ENCODE data around the gene OXSR1. TPM values are rescaled to one million over a fixed set of nuclear protein-coding genes. Genes with fewer than 3 reads are reported as not detected.

Gene OXSR1
- total RNA-seq, 1 donor from 2014 or later: 20.9 TPM

DNA sequence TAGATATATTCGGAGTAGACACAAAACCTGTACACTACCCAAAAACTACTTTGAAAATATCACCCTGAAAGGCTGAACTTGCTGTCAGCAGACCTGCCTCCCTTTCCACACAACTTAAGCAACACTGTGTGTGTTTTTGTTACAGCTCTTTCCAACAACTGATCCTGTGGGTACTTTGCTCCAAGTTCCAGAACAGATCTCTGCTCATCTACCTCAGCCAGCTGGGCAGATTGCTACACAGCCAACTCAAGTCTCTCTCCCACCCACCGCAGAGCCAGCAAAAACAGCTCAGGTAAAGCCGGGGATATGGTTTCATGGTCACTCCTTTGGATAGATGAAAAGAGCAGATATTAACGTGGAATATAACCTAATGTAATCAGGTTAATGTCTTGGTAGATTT is 80.6 kb downstream of the OXSR1 start:
- H3K36me3 ChIP-seq (ENCODE audit: control insufficient read depth in 3 of 3, insufficient read depth in 3 of 3, low read length in 3 of 3): peaks cover 0 to 14% (median 9%) of the 10 kb centered on the region in 3 donors
- no peak overlapping the region for H3K4me3 ChIP-seq (ENCODE audit: low read length in 3 of 3)
- H3K4me1 ChIP-seq (ENCODE audit: control insufficient read depth in 3 of 3, insufficient read depth in 3 of 3, low read length in 3 of 3): peaks cover 0 to 5% (median 4%) of the 10 kb centered on the region in 3 donors
- no peak overlapping the region for H3K9ac ChIP-seq (ENCODE audit: low read depth in 1 of 3, low read length in 3 of 3)
- no peaks in the 10 kb centered on the region for H3K27me3 ChIP-seq (ENCODE audit: control insufficient read depth in 3 of 3, insufficient read depth in 3 of 3, low read length in 3 of 3)
- H3K27ac ChIP-seq (ENCODE audit: low read depth, low read length): no peak overlapping the region
- no peaks in the 10 kb centered on the region for H3K9me3 ChIP-seq (ENCODE audit: control insufficient read depth in 3 of 3, low read length in 3 of 3)

DNA sequence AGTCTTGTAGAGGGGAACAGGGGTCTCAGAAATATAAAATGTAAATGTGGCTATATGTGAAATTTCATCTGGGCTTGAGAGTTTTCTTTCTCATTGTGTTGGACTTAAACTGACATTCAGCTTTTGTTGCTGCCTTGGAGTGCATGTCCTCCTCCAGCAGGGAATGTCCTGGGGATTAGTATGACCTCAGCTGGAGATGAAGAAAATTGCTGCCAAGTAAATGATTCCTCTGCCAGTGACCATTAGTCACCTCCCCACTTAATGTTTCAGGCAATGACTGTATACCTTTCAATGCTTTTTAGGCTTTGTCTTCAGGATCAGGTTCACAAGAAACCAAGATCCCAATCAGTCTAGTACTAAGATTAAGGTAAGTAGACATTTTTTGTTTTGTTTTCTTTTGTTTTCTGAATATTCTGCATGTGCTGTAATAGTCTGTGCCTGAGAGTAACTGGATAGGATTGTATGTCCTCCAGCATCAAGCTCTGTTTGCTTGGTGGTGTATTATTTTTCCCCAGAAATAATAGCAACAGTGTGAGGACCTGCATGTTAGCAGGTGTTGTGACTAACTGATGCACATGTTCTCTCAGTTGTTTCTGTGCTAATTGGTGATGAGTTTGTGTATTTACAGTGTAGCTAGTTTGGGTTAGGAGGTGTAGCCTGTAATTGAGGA is 82.2 kb downstream of the OXSR1 start:
- Histone ChIP-seq H3K36me3 (ENCODE audit: control insufficient read depth in 3 of 3, insufficient read depth in 3 of 3, low read length in 3 of 3) (peaks cover 8 to 28% (median 24%) of the 10 kb centered on the region in 3 donors), H3K9me3 (ENCODE audit: control insufficient read depth in 3 of 3, low read length in 3 of 3) (no peaks in the 10 kb centered on the region), H3K4me3 (ENCODE audit: low read length in 3 of 3) (no peak overlapping the region), H3K9ac (ENCODE audit: low read depth in 1 of 3, low read length in 3 of 3) (no peak overlapping the region), H3K4me1 (ENCODE audit: control insufficient read depth in 3 of 3, insufficient read depth in 3 of 3, low read length in 3 of 3) (peaks cover 0 to 5% (median 4%) of the 10 kb centered on the region in 3 donors), H3K27me3 (ENCODE audit: control insufficient read depth in 3 of 3, insufficient read depth in 3 of 3, low read length in 3 of 3) (no peaks in the 10 kb centered on the region), H3K27ac (ENCODE audit: low read depth, low read length) (no peak overlapping the region)

DNA sequence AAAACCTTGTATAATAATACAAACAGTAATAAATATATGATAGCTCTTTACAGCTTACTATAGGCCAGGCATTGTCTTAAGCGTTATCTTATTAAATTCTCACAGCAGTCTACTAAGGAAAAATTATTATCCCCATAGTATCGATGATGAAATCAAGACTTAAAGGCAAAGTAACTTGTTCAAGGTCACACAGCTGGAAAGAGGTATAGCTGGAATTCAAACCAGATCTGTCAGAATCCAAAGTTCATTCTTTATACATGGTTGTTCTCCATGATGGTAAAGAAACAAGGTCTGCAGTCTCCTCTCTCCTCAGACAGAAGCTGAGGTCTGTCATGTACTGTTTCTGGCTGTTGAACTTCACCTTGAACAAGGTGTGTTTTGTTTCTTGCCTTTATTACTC is 84.9 kb downstream of the OXSR1 start:
- no peak overlapping the region for H3K27ac ChIP-seq (ENCODE audit: low read depth, low read length)
- no peak overlapping the region for H3K9ac ChIP-seq (ENCODE audit: low read depth in 1 of 3, low read length in 3 of 3)
- H3K4me1 ChIP-seq (ENCODE audit: control insufficient read depth in 3 of 3, insufficient read depth in 3 of 3, low read length in 3 of 3): peaks cover 0 to 7% (median 4%) of the 10 kb centered on the region in 3 donors
- H3K27me3 ChIP-seq (ENCODE audit: control insufficient read depth in 3 of 3, insufficient read depth in 3 of 3, low read length in 3 of 3): no peaks in the 10 kb centered on the region
- peaks cover 21 to 51% (median 44%) of the 10 kb centered on the region in 3 donors for H3K36me3 ChIP-seq (ENCODE audit: control insufficient read depth in 3 of 3, insufficient read depth in 3 of 3, low read length in 3 of 3)
- H3K4me3 ChIP-seq (ENCODE audit: low read length in 3 of 3): no peak overlapping the region
- H3K9me3 ChIP-seq (ENCODE audit: control insufficient read depth in 3 of 3, low read length in 3 of 3): no peaks in the 10 kb centered on the region

DNA sequence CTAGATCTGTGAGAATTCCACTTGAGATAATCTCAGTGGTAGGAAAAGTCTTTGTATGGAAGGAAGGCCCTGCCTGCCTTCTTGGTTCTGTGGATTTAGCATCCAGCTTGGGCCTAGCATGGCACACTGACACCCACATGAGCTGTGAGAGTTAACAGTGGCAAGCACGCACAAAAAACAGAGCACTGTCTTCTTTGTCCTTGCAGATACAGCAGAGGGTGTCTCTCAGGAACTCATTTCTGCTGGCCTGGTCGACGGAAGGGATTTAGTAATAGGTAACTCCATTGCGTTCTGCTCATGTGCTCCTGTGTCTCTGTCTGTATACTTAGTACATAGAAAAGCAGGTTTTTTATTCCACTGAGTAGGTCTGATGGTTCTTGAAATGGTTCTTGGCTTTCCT is 85.9 kb downstream of the OXSR1 start:
- Histone ChIP-seq H3K9me3 (ENCODE audit: control insufficient read depth in 3 of 3, low read length in 3 of 3) (no peaks in the 10 kb centered on the region), H3K4me3 (ENCODE audit: low read length in 3 of 3) (no peak overlapping the region), H3K9ac (ENCODE audit: low read depth in 1 of 3, low read length in 3 of 3) (no peak overlapping the region), H3K4me1 (ENCODE audit: control insufficient read depth in 3 of 3, insufficient read depth in 3 of 3, low read length in 3 of 3) (peaks cover 0 to 7% (median 4%) of the 10 kb centered on the region in 3 donors), H3K27me3 (ENCODE audit: control insufficient read depth in 3 of 3, insufficient read depth in 3 of 3, low read length in 3 of 3) (no peaks in the 10 kb centered on the region), H3K27ac (ENCODE audit: low read depth, low read length) (no peak overlapping the region), H3K36me3 (ENCODE audit: control insufficient read depth in 3 of 3, insufficient read depth in 3 of 3, low read length in 3 of 3) (peaks cover 21 to 46% (median 44%) of the 10 kb centered on the region in 3 donors)

DNA sequence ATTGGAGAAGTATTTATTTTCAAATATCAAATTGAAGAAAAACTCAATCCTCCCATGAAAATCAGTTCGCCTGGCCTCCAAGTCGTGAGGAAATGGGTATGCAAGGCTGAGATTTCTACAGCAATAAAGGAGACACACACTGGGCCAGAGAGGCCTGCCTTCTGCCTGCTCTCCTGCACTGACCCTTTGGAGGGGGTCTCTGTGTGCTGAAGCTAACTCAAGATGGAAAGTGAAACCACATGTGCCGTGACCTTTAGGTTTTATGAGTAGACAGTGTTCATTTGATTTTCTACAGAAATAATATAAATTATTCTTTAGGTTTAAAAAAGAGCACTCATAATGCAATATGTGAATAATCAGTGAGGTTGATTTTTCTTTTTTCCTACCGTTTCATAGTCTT is 88.4 kb downstream of the OXSR1 start:
- Histone ChIP-seq H3K9me3 (ENCODE audit: control insufficient read depth in 3 of 3, low read length in 3 of 3) (no peaks in the 10 kb centered on the region), H3K27me3 (ENCODE audit: control insufficient read depth in 3 of 3, insufficient read depth in 3 of 3, low read length in 3 of 3) (no peaks in the 10 kb centered on the region), H3K36me3 (ENCODE audit: control insufficient read depth in 3 of 3, insufficient read depth in 3 of 3, low read length in 3 of 3) (peaks cover 21 to 43% (median 40%) of the 10 kb centered on the region in 3 donors), H3K4me3 (ENCODE audit: low read length in 3 of 3) (no peak overlapping the region), H3K9ac (ENCODE audit: low read depth in 1 of 3, low read length in 3 of 3) (no peak overlapping the region), H3K4me1 (ENCODE audit: control insufficient read depth in 3 of 3, insufficient read depth in 3 of 3, low read length in 3 of 3) (peaks cover 0 to 2% (median 0%) of the 10 kb centered on the region in 3 donors), H3K27ac (ENCODE audit: low read depth, low read length) (no peak overlapping the region)

DNA sequence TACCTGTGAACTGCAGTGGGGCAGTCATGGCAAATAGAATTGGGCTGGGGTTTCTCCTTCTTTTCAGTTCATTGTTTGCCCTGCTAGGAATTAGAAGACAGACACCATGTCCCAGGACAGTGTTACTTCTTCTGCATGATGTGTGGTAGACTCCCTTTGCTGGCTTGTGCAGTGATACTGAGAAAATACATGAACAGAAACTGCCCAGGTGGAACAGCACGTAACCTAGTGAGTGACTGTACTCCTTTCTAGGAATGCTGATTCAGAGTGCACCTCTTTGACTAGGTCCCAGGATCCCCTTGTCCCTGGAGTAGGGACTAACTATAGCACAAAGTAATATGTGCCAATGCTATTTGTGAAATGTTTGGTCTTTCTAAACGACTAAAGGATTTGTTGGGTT is 89.5 kb downstream of the OXSR1 start:
- no peak overlapping the region for H3K9ac ChIP-seq (ENCODE audit: low read depth in 1 of 3, low read length in 3 of 3)
- H3K27me3 ChIP-seq (ENCODE audit: control insufficient read depth in 3 of 3, insufficient read depth in 3 of 3, low read length in 3 of 3): no peaks in the 10 kb centered on the region
- H3K4me3 ChIP-seq (ENCODE audit: low read length in 3 of 3): no peak overlapping the region
- no peak overlapping the region for H3K27ac ChIP-seq (ENCODE audit: low read depth, low read length)
- peaks cover 21 to 43% (median 40%) of the 10 kb centered on the region in 3 donors for H3K36me3 ChIP-seq (ENCODE audit: control insufficient read depth in 3 of 3, insufficient read depth in 3 of 3, low read length in 3 of 3)
- peaks cover 0 to 2% (median 0%) of the 10 kb centered on the region in 3 donors for H3K4me1 ChIP-seq (ENCODE audit: control insufficient read depth in 3 of 3, insufficient read depth in 3 of 3, low read length in 3 of 3)
- no peaks in the 10 kb centered on the region for H3K9me3 ChIP-seq (ENCODE audit: control insufficient read depth in 3 of 3, low read length in 3 of 3)

DNA sequence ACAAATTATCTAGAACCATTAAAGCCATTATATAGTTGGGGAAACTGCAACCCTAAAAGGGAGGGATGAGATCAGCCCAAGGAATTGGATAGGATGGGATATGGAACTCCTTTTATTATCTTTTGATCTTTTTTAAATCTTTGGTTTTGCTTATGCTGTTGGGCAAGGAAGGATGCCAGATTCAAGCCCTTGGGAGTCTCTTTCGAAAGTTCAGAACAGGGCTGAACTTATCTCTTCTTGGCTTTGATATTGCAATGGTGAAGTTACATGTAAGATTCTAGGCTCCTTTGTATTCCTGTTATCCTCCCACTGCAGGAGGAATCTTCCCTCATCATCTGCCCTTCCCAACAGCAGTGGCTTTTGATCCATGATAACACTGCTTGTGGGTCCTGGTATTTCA is 90.3 kb downstream of the OXSR1 start:
- Histone ChIP-seq H3K9ac (ENCODE audit: low read depth in 1 of 3, low read length in 3 of 3) (no peak overlapping the region), H3K36me3 (ENCODE audit: control insufficient read depth in 3 of 3, insufficient read depth in 3 of 3, low read length in 3 of 3) (peaks cover 21 to 38% (median 35%) of the 10 kb centered on the region in 3 donors), H3K4me1 (ENCODE audit: control insufficient read depth in 3 of 3, insufficient read depth in 3 of 3, low read length in 3 of 3) (peaks cover 0 to 2% (median 0%) of the 10 kb centered on the region in 3 donors), H3K4me3 (ENCODE audit: low read length in 3 of 3) (no peak overlapping the region), H3K9me3 (ENCODE audit: control insufficient read depth in 3 of 3, low read length in 3 of 3) (no peaks in the 10 kb centered on the region), H3K27me3 (ENCODE audit: control insufficient read depth in 3 of 3, insufficient read depth in 3 of 3, low read length in 3 of 3) (no peaks in the 10 kb centered on the region), H3K27ac (ENCODE audit: low read depth, low read length) (no peak overlapping the region)

DNA sequence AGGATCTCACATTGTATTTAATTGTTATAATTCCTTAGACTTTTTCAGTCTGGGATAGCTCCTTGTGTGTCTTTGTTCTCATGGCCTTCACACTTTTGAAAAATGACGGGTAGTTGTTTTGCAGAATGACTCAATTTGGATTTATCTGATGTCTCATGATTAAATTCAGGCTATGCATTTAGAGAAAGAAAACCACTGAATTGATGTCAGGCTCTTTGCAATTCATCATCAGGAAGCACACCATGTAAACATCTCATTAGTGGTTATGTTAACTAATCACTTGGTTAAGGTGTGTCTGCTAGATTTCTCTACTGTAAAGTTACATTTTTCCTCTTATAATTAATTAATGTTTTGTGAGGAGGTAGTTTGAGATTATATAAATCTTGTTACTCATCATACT is 92.2 kb downstream of the OXSR1 start:
- Histone ChIP-seq H3K4me1 (ENCODE audit: control insufficient read depth in 3 of 3, insufficient read depth in 3 of 3, low read length in 3 of 3) (peaks cover 0 to 3% (median 0%) of the 10 kb centered on the region in 3 donors), H3K27ac (ENCODE audit: low read depth, low read length) (no peak overlapping the region), H3K9ac (ENCODE audit: low read depth in 1 of 3, low read length in 3 of 3) (no peak overlapping the region), H3K4me3 (ENCODE audit: low read length in 3 of 3) (no peak overlapping the region), H3K27me3 (ENCODE audit: control insufficient read depth in 3 of 3, insufficient read depth in 3 of 3, low read length in 3 of 3) (no peaks in the 10 kb centered on the region), H3K9me3 (ENCODE audit: control insufficient read depth in 3 of 3, low read length in 3 of 3) (no peaks in the 10 kb centered on the region), H3K36me3 (ENCODE audit: control insufficient read depth in 3 of 3, insufficient read depth in 3 of 3, low read length in 3 of 3) (peaks cover 12 to 21% (median 19%) of the 10 kb centered on the region in 3 donors)

DNA sequence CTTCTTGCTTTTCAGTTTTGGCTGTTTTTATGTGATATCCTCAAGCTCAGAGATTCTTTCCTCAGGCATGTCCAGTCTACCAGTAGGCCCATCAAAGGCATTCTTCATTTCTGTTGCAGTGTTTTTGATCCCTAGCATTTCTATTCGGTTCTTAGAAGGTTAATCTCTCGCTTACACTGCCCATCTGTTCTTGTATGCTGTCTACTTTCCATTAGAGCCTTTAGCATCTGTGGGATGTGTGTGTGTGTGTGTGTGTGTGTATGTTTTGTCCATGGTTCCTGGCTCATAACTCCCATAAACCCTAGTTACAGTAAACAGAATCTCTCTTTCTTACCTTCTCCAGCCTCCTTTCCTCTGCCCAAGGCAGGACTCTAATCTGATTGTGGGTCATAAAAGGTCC is 95.1 kb downstream of the OXSR1 start:
- no peaks in the 10 kb centered on the region for H3K9me3 ChIP-seq (ENCODE audit: control insufficient read depth in 3 of 3, low read length in 3 of 3)

DNA sequence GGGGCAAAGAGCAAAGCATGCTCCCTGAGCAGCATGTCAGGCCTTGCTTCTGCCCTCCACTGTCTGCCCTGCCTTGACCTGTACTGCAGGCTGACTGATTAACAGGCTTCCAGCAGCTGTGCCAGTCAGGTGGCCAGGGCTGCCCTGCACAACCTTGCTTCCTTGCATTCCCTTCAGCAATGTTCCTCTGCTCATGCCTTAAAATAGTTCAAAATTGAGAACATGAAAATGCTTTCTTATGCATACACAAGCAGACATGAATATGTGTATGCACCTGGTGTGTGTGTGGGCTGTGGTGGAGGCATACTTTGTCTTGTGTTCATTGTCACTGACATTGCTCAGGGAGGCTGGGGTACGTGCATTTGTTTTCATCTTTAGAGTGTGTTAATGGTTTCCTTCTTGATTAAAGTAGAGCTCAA is 99.0 kb downstream of the OXSR1 start:
- Histone ChIP-seq H3K27ac (ENCODE audit: low read depth, low read length) (peak overlapping the region; percentile 60), H3K9me3 (ENCODE audit: control insufficient read depth in 3 of 3, low read length in 3 of 3) (no peaks in the 10 kb centered on the region), H3K27me3 (ENCODE audit: control insufficient read depth in 3 of 3, insufficient read depth in 3 of 3, low read length in 3 of 3) (no peaks in the 10 kb centered on the region), H3K4me1 (ENCODE audit: control insufficient read depth in 3 of 3, insufficient read depth in 3 of 3, low read length in 3 of 3) (peaks cover 17 to 29% (median 24%) of the 10 kb centered on the region in 3 donors), H3K36me3 (ENCODE audit: control insufficient read depth in 3 of 3, insufficient read depth in 3 of 3, low read length in 3 of 3) (no peaks in the 10 kb centered on the region), H3K9ac (ENCODE audit: low read depth in 1 of 3, low read length in 3 of 3) (peak overlapping the region in 1 of 3 donors; percentile 51), H3K4me3 (ENCODE audit: low read length in 3 of 3) (peak overlapping the region in 1 of 3 donors; percentile 6)

More for the DNA sequence above, 95.1 kb downstream of the OXSR1 start:
- peaks cover 17 to 21% (median 19%) of the 10 kb centered on the region in 3 donors for H3K4me1 ChIP-seq (ENCODE audit: control insufficient read depth in 3 of 3, insufficient read depth in 3 of 3, low read length in 3 of 3)
- H3K27me3 ChIP-seq (ENCODE audit: control insufficient read depth in 3 of 3, insufficient read depth in 3 of 3, low read length in 3 of 3): no peaks in the 10 kb centered on the region
- H3K27ac ChIP-seq (ENCODE audit: low read depth, low read length): no peak overlapping the region
- H3K36me3 ChIP-seq (ENCODE audit: control insufficient read depth in 3 of 3, insufficient read depth in 3 of 3, low read length in 3 of 3): no peaks in the 10 kb centered on the region
- H3K4me3 ChIP-seq (ENCODE audit: low read length in 3 of 3): no peak overlapping the region
- H3K9ac ChIP-seq (ENCODE audit: low read depth in 1 of 3, low read length in 3 of 3): no peak overlapping the region
